ENCODE data around the gene PREX1.

Gene PREX1

DNA sequence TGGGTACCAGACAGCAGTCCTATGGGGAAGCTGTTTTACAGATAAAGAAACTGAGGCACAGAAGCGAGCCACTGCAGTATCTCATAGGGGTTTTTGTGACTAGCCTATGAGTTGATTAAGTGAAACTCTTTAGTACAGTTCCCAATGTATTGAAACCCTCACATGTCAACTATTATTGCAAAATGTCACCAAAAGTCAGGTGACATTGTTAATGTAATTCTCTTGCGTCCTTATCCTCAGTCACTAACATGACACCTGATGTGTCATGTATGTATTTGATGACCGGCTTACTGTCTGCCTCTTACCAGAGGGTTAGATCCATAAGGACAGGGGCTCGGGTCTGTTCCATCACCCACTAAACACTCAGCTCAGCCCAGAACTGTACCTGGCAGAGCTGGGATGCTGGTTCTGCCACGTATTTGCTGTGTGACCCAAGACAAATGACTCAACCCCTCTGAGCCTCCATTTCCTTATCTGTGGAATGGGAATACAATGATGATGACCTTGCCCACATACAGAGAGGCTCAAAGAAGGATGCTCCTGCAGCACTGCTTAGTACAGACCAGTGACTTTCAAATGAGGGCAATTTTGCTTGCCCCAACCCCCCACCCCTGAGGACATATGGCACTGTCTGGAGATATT, 32.9 kb downstream of the PREX1 start:
- no peak for DNase-seq (ENCODE audit: low read depth in 2 of 2)

DNA sequence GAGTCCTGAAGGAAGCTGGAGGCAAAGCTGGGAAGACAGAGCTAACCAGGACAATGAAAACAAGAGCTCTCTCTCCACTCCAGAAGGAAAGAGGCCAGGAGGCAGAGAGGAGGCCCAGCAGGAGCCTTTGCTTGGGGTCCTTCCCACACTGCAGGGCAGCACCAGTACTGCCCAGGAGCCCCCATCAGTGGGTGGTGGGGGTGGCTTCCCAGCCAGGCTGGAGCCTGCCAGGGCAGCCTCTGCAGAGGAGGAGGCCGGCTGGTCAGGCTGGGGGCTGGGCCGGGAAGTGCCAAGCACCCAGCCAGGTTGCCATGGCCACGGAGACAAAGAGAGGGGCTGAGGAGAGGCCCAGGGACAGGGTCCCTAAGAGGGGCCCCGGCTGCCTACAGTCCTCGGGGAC, 33.4 kb downstream of the PREX1 start:
- DNase-seq (ENCODE audit: low read depth in 2 of 2) = no peak

DNA sequence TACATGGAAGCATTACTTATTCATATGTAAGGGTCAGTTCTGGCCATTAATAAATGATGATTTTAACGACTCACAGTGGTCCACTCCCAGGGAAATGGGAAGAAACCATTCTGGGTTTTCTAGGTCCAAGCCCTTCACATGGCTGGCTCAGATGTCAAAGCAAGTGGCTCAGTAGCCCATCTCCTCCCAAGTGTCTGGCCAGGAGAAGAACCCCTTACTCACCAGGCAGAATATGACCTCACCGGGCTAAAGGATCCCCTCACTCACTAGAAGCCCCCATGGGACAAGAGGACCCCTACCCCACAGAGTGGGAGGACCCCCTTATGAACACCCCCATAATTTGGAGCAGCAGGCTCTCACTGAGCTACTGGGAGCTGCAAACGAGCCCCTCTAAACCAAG, 34.0 kb downstream of the PREX1 start:
- DNase-seq (ENCODE audit: low read depth in 2 of 2) = no peak

DNA sequence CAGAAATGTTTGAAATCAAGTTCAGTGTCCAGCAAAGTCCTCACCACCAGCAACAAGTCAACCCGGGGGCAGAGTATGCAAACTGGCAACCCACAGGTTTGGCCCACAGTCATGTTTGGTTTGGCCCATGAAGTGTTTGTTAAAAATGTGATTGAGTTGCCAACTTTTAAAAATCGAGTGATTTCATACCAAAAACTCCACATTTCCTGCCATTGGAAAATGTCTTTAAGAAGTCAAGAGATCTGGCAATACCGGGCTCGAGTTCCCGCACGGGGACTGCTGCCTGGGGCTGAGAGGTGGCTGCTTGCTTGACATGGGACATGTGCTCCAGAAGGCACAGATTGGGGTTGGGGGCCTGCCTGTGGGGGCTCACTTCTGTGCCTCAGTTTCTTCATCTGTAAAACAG, 36.1 kb downstream of the PREX1 start:
- DNase-seq (ENCODE audit: low read depth in 2 of 2) = no peak

DNA sequence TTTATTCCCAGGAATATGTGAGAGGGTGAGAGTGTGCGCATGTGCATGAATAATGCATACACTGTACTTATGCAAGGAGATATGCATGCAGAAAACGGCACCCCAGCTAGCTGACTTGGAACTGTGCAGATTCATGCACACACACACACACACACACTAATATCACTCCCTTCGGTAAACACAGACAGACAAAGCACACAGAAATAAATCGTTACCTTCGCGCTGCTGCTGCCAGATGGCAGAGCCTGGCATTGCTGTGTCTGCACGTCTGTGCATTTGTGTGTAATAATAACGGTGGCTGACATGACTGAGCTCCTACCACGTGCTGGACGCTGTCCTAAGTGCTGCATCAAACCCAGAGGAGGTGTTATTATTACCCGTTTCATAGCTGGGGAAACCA, 36.8 kb downstream of the PREX1 start:
- no peak for DNase-seq (ENCODE audit: low read depth in 2 of 2)

DNA sequence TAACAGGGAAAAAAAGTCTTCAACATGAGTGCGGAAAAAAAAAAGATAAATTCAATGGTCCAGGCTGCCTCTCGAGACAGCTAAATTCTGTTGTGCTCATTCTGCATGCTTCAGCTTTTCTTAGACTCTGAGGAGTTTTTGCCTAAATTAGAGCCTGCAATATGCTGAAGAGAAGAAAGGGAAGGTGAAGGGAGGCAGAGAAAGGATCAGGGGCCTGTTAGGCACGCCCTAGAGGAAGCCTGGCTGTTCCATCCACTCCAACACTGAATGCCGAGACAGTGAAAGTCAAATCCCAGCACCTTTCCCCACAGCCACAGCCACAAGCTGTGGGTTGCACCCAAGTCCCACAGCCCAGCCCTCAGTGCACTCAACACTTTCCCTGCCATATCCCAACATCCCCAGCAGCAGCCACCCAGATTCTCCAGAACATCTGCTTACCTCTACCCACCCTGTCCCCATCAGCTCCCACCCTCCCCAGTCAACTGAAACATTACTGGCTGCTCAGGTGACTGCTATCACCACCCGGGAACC, 37.3 kb downstream of the PREX1 start:
- DNase-seq (ENCODE audit: low read depth in 2 of 2) = no peak

DNA sequence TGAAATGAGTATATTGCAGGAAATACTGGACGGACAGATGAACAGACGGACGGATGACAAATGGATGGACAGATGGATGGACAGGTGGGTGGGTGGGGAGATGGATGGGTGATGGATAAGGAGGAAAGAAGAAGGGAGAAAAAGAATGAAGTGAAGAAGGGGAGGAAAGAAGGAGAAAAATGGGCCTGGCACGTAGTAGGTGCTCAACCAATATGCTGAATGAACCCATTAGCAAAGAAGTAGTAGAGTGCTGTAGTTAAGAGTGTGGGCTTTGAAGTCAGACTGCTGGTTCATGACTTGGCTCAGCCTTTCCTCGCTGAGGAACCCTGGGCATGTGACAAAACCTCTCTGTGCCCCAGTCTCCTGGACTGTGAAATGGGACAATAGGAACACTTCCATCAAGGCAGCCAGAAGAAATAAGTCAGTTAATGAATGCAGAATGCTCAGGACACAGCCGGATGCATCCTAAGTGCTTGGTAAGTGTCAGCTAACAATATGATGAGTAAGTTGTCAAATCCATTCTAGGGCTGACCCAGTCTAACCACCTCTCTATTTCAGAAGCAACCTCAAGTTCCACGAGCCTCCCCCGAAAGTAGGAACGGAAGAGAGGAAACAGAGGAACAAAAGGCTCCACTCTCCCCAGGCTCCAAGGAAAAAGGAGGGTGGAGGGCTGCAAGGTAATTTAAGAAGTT, 37.9 kb downstream of the PREX1 start:
- no peak for DNase-seq (ENCODE audit: low read depth in 2 of 2)

DNA sequence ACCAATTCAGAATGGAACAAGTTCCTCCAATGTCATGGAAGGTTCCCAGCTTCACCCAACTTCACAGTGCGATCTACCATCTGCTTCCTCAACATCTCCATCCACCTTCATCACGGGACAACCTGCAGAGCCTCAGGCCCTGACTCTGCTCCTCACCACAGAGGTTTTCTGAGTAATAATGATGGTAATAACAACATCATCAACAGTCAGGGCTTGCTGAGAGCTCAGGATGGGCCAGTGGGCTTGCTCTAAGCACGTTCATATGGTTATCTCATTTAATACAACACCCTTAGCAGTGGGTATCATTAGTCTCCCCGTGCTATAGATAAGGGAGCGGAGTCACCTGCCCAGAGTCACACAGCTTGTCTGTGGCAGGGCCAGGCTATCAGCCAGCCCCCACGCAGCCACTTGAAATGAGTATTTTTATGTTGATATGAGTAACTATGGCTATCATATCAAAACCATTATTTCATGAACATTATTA, 38.6 kb downstream of the PREX1 start:
- DNase-seq (ENCODE audit: low read depth in 2 of 2) = no peak

DNA sequence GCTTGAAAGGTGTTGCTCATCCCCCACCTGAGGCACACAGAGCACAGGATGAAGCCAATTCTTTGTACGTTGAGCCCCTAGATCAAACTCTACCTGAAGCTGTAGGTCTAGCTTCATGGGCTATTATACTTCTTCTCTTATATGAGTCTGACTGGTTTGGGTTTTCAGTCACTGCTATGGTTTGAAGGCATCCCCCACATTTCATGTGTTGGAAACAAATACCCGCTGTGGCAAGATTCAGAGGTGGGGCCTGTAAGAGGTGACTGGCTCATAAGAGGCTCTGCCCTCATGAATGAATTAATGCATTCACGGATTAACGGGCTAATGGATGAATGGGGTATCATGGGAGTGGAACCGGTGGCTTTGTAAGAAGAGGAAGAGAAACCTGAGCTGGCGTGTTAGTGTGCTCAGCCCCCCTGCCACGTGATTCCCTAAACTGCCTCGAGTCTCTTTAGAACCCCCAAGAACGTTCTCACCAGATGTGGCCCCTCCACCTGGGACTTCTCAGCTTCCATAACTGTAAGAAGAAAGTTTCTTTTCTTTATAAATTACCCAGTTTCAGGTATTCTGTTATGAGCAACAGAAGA, 39.2 kb downstream of the PREX1 start:
- no peak for DNase-seq (ENCODE audit: low read depth in 2 of 2)

DNA sequence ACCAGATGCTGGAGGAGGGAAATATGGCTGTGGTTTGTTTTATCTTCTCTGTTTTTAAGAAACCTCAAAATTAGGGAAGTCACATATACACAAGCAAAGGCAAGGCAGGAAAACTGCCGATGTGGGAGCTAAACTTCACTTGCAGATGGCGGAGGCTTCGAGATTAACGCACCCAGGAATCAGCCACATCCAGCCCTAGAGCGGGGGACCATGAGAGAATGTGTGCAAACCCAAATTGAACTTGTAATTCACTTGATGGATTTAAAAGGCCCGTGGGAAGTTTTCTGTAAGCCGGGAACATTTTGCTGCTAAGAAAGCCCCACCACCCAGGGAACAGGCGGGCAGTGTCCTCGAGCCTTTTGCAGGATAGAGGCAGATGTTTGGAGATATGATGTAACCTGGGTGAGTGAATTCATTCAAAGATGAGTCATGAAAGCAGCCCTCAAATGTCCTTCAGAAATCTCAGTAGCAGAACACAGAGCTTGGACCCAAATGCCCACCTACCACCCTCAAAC, 39.9 kb downstream of the PREX1 start:
- no peak for DNase-seq (ENCODE audit: low read depth in 2 of 2)

DNA sequence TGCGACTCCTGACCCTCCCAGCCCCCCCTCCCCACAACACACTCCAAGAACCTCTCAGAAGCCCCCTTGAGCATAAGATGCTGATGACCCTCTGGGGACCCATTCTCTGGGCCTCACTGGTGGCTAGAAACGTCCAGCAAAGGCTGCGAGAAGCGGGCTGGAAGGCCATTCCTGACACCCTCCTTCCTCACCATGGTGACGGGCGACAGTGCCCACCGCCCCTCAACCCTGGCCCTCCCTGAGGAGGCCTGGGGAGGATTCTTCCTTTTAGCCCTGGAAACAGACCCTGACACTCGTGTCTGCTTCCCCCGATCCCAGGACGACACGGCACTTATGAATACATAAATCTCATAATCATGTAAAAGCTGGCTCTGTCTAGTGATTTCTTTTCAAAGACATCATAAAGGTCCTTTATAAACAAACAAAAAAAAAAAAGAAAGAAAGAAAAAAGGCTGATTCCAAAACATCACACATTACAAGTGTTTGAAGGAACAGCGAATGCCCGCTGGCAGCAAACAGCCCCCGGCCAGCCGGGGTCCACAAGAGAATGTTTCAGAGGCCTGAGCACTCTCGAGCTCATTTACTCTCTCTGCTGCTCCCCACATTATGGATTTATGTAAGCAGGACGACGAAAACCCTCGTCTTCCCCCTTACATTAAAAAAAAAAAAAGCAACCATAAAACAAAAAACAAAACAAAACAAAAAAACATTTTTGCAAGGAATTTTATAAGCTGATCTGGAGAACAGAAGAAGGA, 40.7 kb downstream of the PREX1 start:
- DNase-seq (ENCODE audit: low read depth in 2 of 2) = no peak

DNA sequence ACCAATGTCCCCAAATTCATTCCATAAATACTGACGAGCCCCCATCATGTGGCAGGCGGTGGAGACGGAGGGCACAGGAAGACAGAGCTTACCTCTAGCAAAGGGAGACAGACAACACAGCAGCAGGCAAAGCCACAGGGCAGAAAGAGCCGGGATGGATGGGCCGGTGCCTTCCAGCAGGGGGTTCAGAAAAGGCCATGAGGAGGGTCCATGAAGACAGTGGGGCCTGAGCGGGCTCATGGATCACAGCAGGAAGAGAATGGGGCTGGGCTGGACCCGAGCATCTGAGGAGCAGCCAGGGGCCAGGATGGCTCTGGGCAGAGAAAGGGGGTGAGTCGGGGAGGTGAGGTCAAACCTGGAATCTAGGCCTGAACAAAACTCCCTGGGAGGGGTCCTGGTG, 42.0 kb downstream of the PREX1 start:
- no peak for DNase-seq (ENCODE audit: low read depth in 2 of 2)

DNA sequence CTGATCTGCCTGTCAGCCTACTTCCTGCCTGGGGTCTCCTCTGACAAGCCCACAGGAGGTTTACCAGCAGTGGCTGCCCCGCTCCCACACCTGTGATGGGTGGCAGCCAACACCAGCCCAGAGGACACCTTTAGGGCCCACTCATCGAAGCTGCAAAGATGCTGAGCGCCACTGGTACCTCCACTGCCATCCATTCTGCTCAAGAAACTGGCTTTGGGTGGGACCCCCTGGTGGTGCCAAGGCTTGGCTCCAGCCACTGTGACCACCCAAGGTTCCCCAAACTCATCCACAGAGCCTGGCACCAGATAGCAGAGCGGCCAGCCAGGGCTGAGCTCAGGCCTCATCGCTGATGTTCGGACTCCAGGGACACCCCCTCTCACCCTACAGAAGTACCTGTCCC, 42.5 kb downstream of the PREX1 start:
- DNase-seq (ENCODE audit: low read depth in 2 of 2) = no peak

DNA sequence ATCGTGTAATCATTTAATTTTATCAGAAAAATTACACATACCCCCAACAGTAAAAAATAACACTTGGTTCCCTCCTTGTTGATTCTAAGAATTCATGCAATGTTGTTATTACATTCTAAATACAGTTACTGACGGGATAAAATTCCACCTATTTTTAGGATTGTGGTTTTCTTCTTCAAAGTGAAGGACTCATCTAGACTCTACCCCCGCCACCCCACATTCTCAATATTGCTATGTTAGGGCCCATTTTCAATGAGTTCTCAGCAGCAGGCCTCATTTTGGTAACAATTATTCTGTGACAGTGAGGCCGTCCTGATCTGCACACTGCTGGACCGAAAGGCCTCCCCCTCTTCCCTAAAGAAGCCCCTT, 43.5 kb downstream of the PREX1 start:
- no peak for DNase-seq (ENCODE audit: low read depth in 2 of 2)

DNA sequence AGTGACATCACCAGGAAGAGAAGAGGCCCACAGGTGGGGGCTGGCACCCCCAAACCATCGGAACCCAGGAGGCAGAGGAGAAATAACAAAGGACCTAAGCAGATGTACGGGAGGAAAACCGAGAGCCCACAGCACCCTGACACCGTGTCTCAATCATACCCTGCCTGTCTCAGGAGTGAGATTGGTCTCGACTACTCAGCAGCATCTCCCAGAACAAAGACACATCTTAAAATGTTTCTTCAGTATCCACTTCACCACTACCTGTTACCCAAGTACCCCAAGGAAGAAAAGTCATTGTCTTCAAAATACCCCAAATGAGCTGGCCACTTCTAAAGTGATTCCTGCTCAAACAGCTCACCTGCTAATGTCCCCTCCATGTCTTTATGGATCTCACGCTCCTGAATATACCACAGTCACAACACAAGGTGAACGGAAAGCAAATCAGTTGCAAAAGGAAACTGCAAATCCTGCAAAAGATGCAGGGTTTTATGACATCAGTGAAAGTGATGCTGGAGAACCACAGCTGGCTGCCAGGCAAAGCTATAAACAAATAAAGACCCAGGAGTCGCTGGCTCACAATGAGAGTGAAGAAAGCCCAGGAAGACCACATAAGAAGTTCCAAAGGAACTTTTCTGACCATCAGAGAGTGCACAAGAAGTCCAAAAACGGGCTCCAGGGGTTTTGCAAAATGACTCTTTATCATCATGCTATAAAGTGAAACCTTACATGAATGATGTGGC, 44.1 kb downstream of the PREX1 start:
- no peak for DNase-seq (ENCODE audit: low read depth in 2 of 2)

DNA sequence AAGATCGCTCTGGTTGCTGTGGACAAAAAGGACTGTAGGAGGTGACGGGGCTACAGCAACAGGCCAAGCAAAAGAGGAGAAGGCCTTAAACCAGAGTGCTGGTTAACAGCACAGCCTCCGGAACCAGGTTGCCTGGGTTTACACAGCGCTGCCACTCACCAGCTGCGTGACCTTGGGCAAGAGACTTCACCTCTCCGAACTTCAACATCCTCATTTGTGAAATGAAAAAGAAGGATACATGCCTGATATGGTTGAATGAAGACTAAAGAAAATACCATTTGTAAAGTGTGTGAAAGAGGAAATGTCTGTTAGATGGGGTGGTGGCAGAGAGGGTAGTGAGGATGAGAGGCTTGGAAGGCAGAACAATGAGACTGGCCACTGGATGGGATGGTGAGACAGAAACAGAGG, 44.9 kb downstream of the PREX1 start:
- no peak for DNase-seq (ENCODE audit: low read depth in 2 of 2)

DNA sequence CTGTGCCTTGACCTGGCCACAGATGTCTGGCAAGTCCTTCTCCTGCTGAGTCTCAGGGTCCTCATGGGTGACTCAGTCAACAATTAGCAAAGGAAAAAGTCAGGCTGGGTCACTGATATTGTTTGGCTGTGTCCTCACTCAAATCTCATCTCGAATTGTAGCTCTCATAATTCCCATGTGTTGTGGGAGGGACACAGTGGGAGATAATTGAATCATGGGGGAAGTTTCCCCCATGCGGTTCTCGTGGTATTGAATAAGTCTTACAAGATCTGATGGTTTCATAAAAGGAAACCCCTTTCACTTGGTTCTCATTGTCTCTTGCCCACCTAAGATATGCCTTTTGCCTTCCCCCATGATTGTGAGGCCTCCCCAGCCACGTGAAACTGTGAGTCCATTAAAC, 45.7 kb downstream of the PREX1 start:
- no peak for DNase-seq (ENCODE audit: low read depth in 2 of 2)

DNA sequence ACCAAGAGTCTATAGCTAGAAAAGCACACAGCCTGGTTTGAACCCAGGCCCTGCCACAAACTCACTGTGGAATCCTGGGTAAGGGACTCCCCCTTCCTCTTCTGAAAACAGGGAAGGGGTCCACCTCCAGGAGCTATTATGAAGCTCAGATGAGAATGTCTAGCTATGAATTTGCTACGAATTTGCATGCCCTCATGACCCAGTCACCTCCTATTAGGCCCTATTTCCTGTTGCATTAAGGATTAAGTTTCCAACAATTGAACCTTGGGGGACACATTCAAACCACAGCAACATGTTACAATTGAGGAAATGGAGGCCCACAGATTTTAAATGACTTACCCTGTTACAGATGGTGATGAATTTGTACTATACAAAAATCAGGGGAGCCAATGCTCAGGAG, 46.2 kb downstream of the PREX1 start:
- no peak for DNase-seq (ENCODE audit: low read depth in 2 of 2)

DNA sequence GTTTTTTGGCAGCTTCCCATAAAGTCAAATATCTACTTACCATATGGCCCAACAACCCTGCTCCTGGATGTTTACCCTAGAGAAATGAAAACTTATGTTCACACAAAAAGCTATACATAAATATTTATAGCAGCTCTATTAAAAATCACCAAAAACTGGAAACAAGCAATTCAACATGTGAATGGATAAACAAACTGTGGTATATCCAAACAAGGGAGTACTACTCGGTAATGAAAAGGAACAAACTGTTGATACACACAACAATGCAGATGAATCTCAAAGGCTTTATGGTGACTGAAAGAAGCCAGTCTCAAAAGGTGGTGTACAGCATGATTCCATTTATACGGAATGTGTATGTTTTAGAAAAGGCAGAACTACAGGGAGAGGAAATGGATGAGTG, 48.4 kb downstream of the PREX1 start:
- no peak for DNase-seq (ENCODE audit: low read depth in 2 of 2)

DNA sequence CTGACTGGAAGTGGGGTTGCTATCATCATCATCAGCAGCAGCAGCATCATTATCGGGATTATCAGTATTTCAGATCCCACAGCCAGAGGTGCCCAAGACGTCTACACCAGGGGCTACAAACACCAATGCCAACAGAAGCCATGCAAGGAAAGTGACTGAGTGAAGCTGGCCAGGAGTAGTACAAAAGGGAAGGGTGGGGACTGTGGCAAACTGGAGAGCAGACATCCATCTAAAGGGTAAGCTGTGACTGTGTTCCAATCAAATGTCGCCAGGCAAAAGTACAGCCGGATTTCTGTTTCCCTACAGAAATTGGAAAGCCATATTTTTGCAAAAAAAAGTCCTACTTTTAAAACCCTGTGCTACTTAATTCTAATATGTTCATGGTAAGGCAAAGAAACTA, 50.0 kb downstream of the PREX1 start:
- DNase-seq (ENCODE audit: low read depth in 2 of 2) = no peak

DNA sequence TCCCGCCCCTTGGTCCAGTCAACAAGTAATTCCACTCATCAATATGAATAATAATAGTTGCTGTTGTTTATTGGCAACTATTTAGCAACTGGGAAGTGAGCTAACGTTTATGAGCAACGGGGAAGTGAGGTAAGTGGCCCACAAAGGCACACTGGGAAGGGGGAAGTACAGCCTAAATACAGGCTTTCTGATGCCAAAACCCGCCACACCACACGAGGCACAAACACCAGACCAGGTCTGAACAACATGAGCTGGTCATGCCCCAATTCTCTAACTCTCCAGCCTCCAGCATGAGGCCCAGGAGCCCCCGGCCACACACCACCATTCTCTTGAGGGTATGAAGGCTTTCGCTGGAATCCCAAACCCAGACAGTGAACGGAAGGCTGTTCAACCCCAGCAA, 50.8 kb downstream of the PREX1 start:
- no peak for DNase-seq (ENCODE audit: low read depth in 2 of 2)

DNA sequence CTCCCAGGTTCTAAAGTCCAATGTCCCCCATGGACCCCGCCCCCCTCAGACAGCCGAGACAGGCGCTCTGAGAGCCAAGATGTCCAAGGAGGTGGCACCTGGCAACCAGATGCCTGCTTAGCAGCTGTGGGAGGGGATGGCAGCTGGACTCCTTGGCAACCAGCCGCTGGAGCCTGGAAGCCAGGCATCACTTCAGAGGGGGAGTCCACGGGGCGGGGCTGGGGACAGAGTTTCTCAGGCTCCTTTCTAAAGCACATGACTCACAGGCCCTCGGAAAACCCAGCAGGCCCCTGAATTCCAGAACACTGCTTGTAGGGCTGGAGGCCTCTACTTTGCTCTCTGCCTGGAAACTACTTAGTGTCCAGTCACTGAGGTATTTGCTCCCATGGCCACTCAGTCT, 51.5 kb downstream of the PREX1 start:
- DNase-seq (ENCODE audit: low read depth in 2 of 2) = no peak

Data from stimulated activated CD8-positive, alpha-beta memory T cell treated with anti-CD3 and anti-CD28 coated beads, Interleukin-2, amount 100 ng/mL, for 48 hours (primary cell).